Lower leg skin (tissue), 4 donors: ENCODE data around the gene SUPT4H1. TPM values are rescaled to one million over a fixed set of nuclear protein-coding genes. Genes with fewer than 3 reads are reported as not detected.

Experiments used
- DNase-seq, 2 donors: peaks; one replicate each; pipeline ENCODE4 v3.0.0-alpha.2; 2019; ENCODE audit warnings: low spot score in 2 of 2
- H3K4me3 ChIP-seq: fragments of 200-600 bp; sonication (generic); 2 replicates; pipeline ENCODE4 v1.5.1; 2017; ENCODE audit warnings: mild to moderate bottlenecking, low read depth; ENCODE audit not compliant: poor library complexity, severe bottlenecking
- CTCF ChIP-seq, 3 donors: fragments of 450-650 bp; IDR thresholded peaks; one replicate each; pipeline ENCODE4 v1.5.1; 2016; ENCODE audit warnings: antibody characterized with exemption in 3 of 3, mild to moderate bottlenecking in 3 of 3, moderate library complexity in 2 of 3
- POLR2A ChIP-seq, 2 donors: fragments of 450-650 bp; IDR thresholded peaks; one replicate each; pipeline ENCODE4 v1.6.1; 2016 to 2017; ENCODE audit warnings: antibody characterized with exemption in 2 of 2, mild to moderate bottlenecking in 1 of 2, moderate library complexity in 1 of 2
- WGBS, 2 donors: methylation state at CpG; one replicate each; pipeline ENCODE4 v1.1.5; 2018; 5-methylcytosine and 5-hydroxymethylcytosine counted together
- intact Hi-C: fragments of 100-400 bp; cut with DNase I; formaldehyde crosslinking; loops from one replicate; pipeline ENCODE4 v1.15.0; 2023; ENCODE audit warnings: low total_unique reads
- total RNA-seq, 4 donors: library from RNA; depleted of rRNA; stranded (reverse); fragments of >200 nt; gene quantifications; one replicate each; pipeline ENCODE4 v1.1.0, GENCODE V29; 2016

SUPT4H1 gene
- total RNA-seq, 4 donors from 2014 or later, result 49.5 to 89.7 (median 57.5) TPM

GRCh38 chr17:58337210-58337599 is 14.8 kb downstream of the SUPT4H1 start:
- intact Hi-C loops, result no loop called here
- TF ChIP-seq CTCF (IDR thresholded peaks at IDR 0.05) (no peak), POLR2A (IDR thresholded peaks at IDR 0.05) (no peak)
- WGBS, 2 donors, result 44 to 50% methylated on average over 7 of the region's 7 CpGs
- H3K4me3 ChIP-seq, result no peak overlapping the region
- no peak for DNase-seq

GRCh38 chr17:58336456-58337209 is 15.4 kb downstream of the SUPT4H1 start:
- WGBS, 2 donors, result 29 to 31% methylated on average over 5 of the region's 5 CpGs
- no peak overlapping the region for H3K4me3 ChIP-seq
- no peak for DNase-seq
- intact Hi-C loops, result no loop called here
- no peak for TF ChIP-seq POLR2A (IDR thresholded peaks at IDR 0.05)
- no peak for TF ChIP-seq CTCF (IDR thresholded peaks at IDR 0.05)

- TF ChIP-seq CTCF (IDR thresholded peaks at IDR 0.05), result no peak
- TF ChIP-seq POLR2A (IDR thresholded peaks at IDR 0.05), result no peak
- no peak overlapping the region for H3K4me3 ChIP-seq
- intact Hi-C loops, result no loop called here
- WGBS, 2 donors, result 43 to 46% methylated on average over 4 of the region's 4 CpGs
- DNase-seq, result no peak
These were observed 16.1 kb downstream of the SUPT4H1 start for GRCh38 chr17:58335779-58336455.

- intact Hi-C loops, result no loop called here
- WGBS, 2 donors, result 62 to 76% methylated on average over 10 of the region's 10 CpGs
- DNase-seq, result no peak
- no peak overlapping the region for H3K4me3 ChIP-seq
- TF ChIP-seq POLR2A (IDR thresholded peaks at IDR 0.05), result no peak
- no peak for TF ChIP-seq CTCF (IDR thresholded peaks at IDR 0.05)
These were observed 16.8 kb downstream of the SUPT4H1 start for GRCh38 chr17:58335061-58335731.

GRCh38 chr17:58334661-58335060 is 17.3 kb downstream of the SUPT4H1 start:
- intact Hi-C loops, result no loop called here
- 92 to 94% methylated on average over 9 of the region's 9 CpGs for WGBS, 2 donors
- no peak for DNase-seq
- no peak for TF ChIP-seq POLR2A (IDR thresholded peaks at IDR 0.05)
- TF ChIP-seq CTCF (IDR thresholded peaks at IDR 0.05), result no peak
- no peak overlapping the region for H3K4me3 ChIP-seq
